IPS-20b (cell line): Measurements from ENCODE around the gene AMN.

Experiments
- H3K27ac ChIP-seq: one replicate; pipeline ENCODE4 v1.5.1; 2013; ENCODE audit warnings: low read length
- H3K27me3 ChIP-seq: 2 replicates; pipeline ENCODE4 v1.6.1; 2013; ENCODE audit warnings: mild to moderate bottlenecking, low read length, inconsistent platforms; ENCODE audit not compliant: insufficient read depth
- H3K36me3 ChIP-seq: 2 replicates; pipeline ENCODE4 v1.6.1; 2013; ENCODE audit warnings: low read depth, mild to moderate bottlenecking, inconsistent platforms, low read length, moderate library complexity; ENCODE audit not compliant: insufficient read depth
- H3K4me1 ChIP-seq: 2 replicates; pipeline ENCODE4 v1.6.1; 2013; ENCODE audit warnings: mild to moderate bottlenecking, control low read depth, inconsistent platforms, low read length, moderate library complexity; ENCODE audit not compliant: insufficient read depth
- H3K4me3 ChIP-seq: 2 replicates; pipeline ENCODE4 v1.5.1; 2013; ENCODE audit warnings: mild to moderate bottlenecking, low read length, inconsistent platforms
- H3K9ac ChIP-seq: 2 replicates; pipeline ENCODE4 v1.6.1; 2013; ENCODE audit warnings: low read depth, mild to moderate bottlenecking, inconsistent platforms, low read length, moderate library complexity
- H3K9me3 ChIP-seq: 2 replicates; pipeline ENCODE4 v1.6.1; 2013; ENCODE audit warnings: mild to moderate bottlenecking, low read depth, low read length, inconsistent platforms; ENCODE audit not compliant: insufficient read depth

AMN gene

GRCh38 chr14:102935756-102936155, 13.3 kb downstream of the AMN start:
- H3K27me3 ChIP-seq: peaks cover 13% of the 10 kb centered on the region
- H3K9me3 ChIP-seq: no peaks in the 10 kb centered on the region
- no peak overlapping the region for H3K9ac ChIP-seq
- H3K27ac ChIP-seq: no peak overlapping the region
- no peak overlapping the region for H3K4me3 ChIP-seq
- no peaks in the 10 kb centered on the region for H3K4me1 ChIP-seq
- peaks cover 29% of the 10 kb centered on the region for H3K36me3 ChIP-seq

GRCh38 chr14:102937331-102938175, 15.1 kb downstream of the AMN start:
- peaks cover 47% of the 10 kb centered on the region for H3K36me3 ChIP-seq

GRCh38 chr14:102938191-102938590, 15.7 kb downstream of the AMN start:
- no peaks in the 10 kb centered on the region for H3K9me3 ChIP-seq
- H3K4me3 ChIP-seq: no peak overlapping the region
- no peaks in the 10 kb centered on the region for H3K4me1 ChIP-seq
- no peak overlapping the region for H3K27ac ChIP-seq
- H3K36me3 ChIP-seq: peaks cover 49% of the 10 kb centered on the region
- H3K9ac ChIP-seq: no peak overlapping the region
- no peaks in the 10 kb centered on the region for H3K27me3 ChIP-seq

More at GRCh38 chr14:102937331-102938175, 15.1 kb downstream of the AMN start:
- H3K9ac ChIP-seq: no peak overlapping the region
- H3K4me3 ChIP-seq: no peak overlapping the region
- no peak overlapping the region for H3K27ac ChIP-seq
- no peaks in the 10 kb centered on the region for H3K9me3 ChIP-seq
- H3K27me3 ChIP-seq: no peaks in the 10 kb centered on the region
- no peaks in the 10 kb centered on the region for H3K4me1 ChIP-seq

GRCh38 chr14:102939329-102939728, 16.9 kb downstream of the AMN start:
- Histone ChIP-seq H3K9ac (no peak overlapping the region), H3K9me3 (no peaks in the 10 kb centered on the region), H3K4me3 (no peak overlapping the region), H3K27ac (no peak overlapping the region), H3K4me1 (no peaks in the 10 kb centered on the region), H3K27me3 (no peaks in the 10 kb centered on the region), H3K36me3 (peaks cover 56% of the 10 kb centered on the region)

GRCh38 chr14:102939820-102940561, 17.5 kb downstream of the AMN start:
- Histone ChIP-seq H3K27ac (no peak overlapping the region), H3K9ac (no peak overlapping the region), H3K36me3 (peaks cover 62% of the 10 kb centered on the region), H3K9me3 (no peaks in the 10 kb centered on the region), H3K27me3 (no peaks in the 10 kb centered on the region), H3K4me3 (no peak overlapping the region), H3K4me1 (no peaks in the 10 kb centered on the region)

- peaks cover 70% of the 10 kb centered on the region for H3K36me3 ChIP-seq
Observed at GRCh38 chr14:102940729-102941362, 18.4 kb downstream of the AMN start.

GRCh38 chr14:102941419-102942011, 19.1 kb downstream of the AMN start:
- H3K27ac ChIP-seq: no peak overlapping the region
- no peak overlapping the region for H3K9ac ChIP-seq
- H3K9me3 ChIP-seq: no peaks in the 10 kb centered on the region
- H3K4me1 ChIP-seq: no peaks in the 10 kb centered on the region
- no peaks in the 10 kb centered on the region for H3K27me3 ChIP-seq
- H3K4me3 ChIP-seq: no peak overlapping the region
- H3K36me3 ChIP-seq: peaks cover 71% of the 10 kb centered on the region

More at GRCh38 chr14:102940729-102941362, 18.4 kb downstream of the AMN start:
- no peak overlapping the region for H3K9ac ChIP-seq
- no peaks in the 10 kb centered on the region for H3K4me1 ChIP-seq
- no peak overlapping the region for H3K4me3 ChIP-seq
- no peaks in the 10 kb centered on the region for H3K27me3 ChIP-seq
- H3K9me3 ChIP-seq: no peaks in the 10 kb centered on the region
- no peak overlapping the region for H3K27ac ChIP-seq

GRCh38 chr14:102942069-102942468, 19.6 kb downstream of the AMN start:
- Histone ChIP-seq H3K9me3 (no peaks in the 10 kb centered on the region), H3K9ac (no peak overlapping the region), H3K4me1 (no peaks in the 10 kb centered on the region), H3K27ac (no peak overlapping the region), H3K4me3 (no peak overlapping the region), H3K27me3 (no peaks in the 10 kb centered on the region), H3K36me3 (peaks cover 77% of the 10 kb centered on the region)

GRCh38 chr14:102943454-102943853, 21.0 kb downstream of the AMN start:
- no peak overlapping the region for H3K27ac ChIP-seq
- peaks cover 82% of the 10 kb centered on the region for H3K36me3 ChIP-seq
- H3K27me3 ChIP-seq: no peaks in the 10 kb centered on the region
- H3K4me1 ChIP-seq: no peaks in the 10 kb centered on the region
- H3K9ac ChIP-seq: no peak overlapping the region
- no peak overlapping the region for H3K4me3 ChIP-seq
- H3K9me3 ChIP-seq: no peaks in the 10 kb centered on the region

- Histone ChIP-seq H3K4me3 (no peak overlapping the region), H3K9ac (no peak overlapping the region), H3K27ac (no peak overlapping the region), H3K36me3 (peaks cover 86% of the 10 kb centered on the region), H3K27me3 (no peaks in the 10 kb centered on the region), H3K9me3 (no peaks in the 10 kb centered on the region), H3K4me1 (no peaks in the 10 kb centered on the region)
Observed at GRCh38 chr14:102943979-102944378, 21.5 kb downstream of the AMN start.

GRCh38 chr14:102944448-102945330, 22.2 kb downstream of the AMN start:
- Histone ChIP-seq H3K27ac (no peak overlapping the region), H3K4me1 (no peaks in the 10 kb centered on the region), H3K36me3 (peaks cover 86% of the 10 kb centered on the region), H3K9ac (no peak overlapping the region), H3K4me3 (no peak overlapping the region), H3K9me3 (no peaks in the 10 kb centered on the region), H3K27me3 (no peaks in the 10 kb centered on the region)
